GM23338 (cell line): ENCODE measurements around the gene CCDC43. TPM values are rescaled to one million over a fixed set of nuclear protein-coding genes. Genes with fewer than 3 reads are reported as not detected.
A peak's percentile ranks its signal among the peaks of the same experiment; 100 is the strongest.

Experiments used
- ATAC-seq: fragments of 200-7000 bp; cut with Tn5 transposase; 3 replicates; pipeline ENCODE4 v1.9.1; 2020
- DNase-seq: peaks from one replicate; pipeline ENCODE4 v3.0.0-alpha.2; 2015; ENCODE audit warnings: low spot score
- H2AFZ ChIP-seq: fragments of 200-600 bp; sonication (generic); 2 replicates; pipeline ENCODE4 v1.8.0; 2016; ENCODE audit warnings: antibody characterized with exemption, mild to moderate bottlenecking, moderate library complexity
- H3F3A ChIP-seq: fragments of 200-600 bp; sonication (generic); replicated peaks from 2 replicates; pipeline ENCODE4 v1.8.0; 2017; ENCODE audit warnings: antibody characterized with exemption, mixed run types, low read depth
- H3K27ac ChIP-seq: fragments of 200-600 bp; sonication (generic); 2 replicates; pipeline ENCODE4 v1.6.1; 2016; ENCODE audit warnings: low read depth
- H3K27me3 ChIP-seq: fragments of 200-600 bp; sonication (generic); 2 replicates; pipeline ENCODE4 v1.8.0; 2016; ENCODE audit warnings: mild to moderate bottlenecking, mixed run types, moderate library complexity; ENCODE audit not compliant: insufficient read depth
- H3K36me3 ChIP-seq: fragments of 200-600 bp; sonication (generic); 2 replicates; pipeline ENCODE4 v1.8.0; 2016; ENCODE audit warnings: mild to moderate bottlenecking; ENCODE audit not compliant: insufficient read depth
- H3K4me1 ChIP-seq: fragments of 200-600 bp; sonication (generic); 2 replicates; pipeline ENCODE4 v1.8.0; 2016; ENCODE audit warnings: mild to moderate bottlenecking, moderate library complexity; ENCODE audit not compliant: insufficient read depth
- H3K4me2 ChIP-seq: fragments of 200-600 bp; sonication (generic); 2 replicates; pipeline ENCODE4 v1.7.1; 2017; ENCODE audit warnings: mixed run types
- H3K4me3 ChIP-seq: fragments of 200-600 bp; sonication (generic); 2 replicates; pipeline ENCODE4 v1.6.1; 2016; ENCODE audit warnings: mixed run types
- H3K79me2 ChIP-seq: fragments of 200-600 bp; sonication (generic); replicated peaks from 2 replicates; pipeline ENCODE4 v1.8.0; 2017; ENCODE audit warnings: mild to moderate bottlenecking; ENCODE audit not compliant: insufficient read depth
- H3K9me2 ChIP-seq: fragments of 200-600 bp; sonication (generic); 2 replicates; pipeline ENCODE4 v1.8.0; 2017; ENCODE audit not compliant: insufficient read depth
- H4K20me1 ChIP-seq: fragments of 200-600 bp; sonication (generic); replicated peaks from 2 replicates; pipeline ENCODE4 v1.8.0; 2017; ENCODE audit warnings: mild to moderate bottlenecking; ENCODE audit not compliant: insufficient read depth
- H3K27ac Mint-ChIP-seq: 2 replicates; pipeline ENCODE4 v1.8.0; 2020; ENCODE audit warnings: inconsistent platforms, mild to moderate bottlenecking, moderate library complexity, mixed read lengths
- H3K27me3 Mint-ChIP-seq: 3 replicates; pipeline ENCODE4 v1.8.0; 2022; ENCODE audit warnings: low read depth, mild to moderate bottlenecking, moderate library complexity, mixed read lengths, inconsistent platforms; ENCODE audit not compliant: insufficient read depth, poor library complexity
- H3K36me3 Mint-ChIP-seq: 3 replicates; pipeline ENCODE4 v1.8.0; 2021; ENCODE audit warnings: low read depth, mild to moderate bottlenecking, inconsistent platforms, moderate library complexity, mixed read lengths
- H3K4me1 Mint-ChIP-seq: 3 replicates; pipeline ENCODE4 v1.8.0; 2020; ENCODE audit warnings: mild to moderate bottlenecking, inconsistent platforms, mixed read lengths
- H3K4me3 Mint-ChIP-seq: 3 replicates; pipeline ENCODE4 v1.8.0; 2021; ENCODE audit warnings: moderate library complexity, mild to moderate bottlenecking, inconsistent platforms, mixed read lengths
- H3K9me3 Mint-ChIP-seq: 3 replicates; pipeline ENCODE4 v1.8.0; 2020; ENCODE audit warnings: moderate library complexity, mild to moderate bottlenecking, inconsistent platforms, mixed read lengths
- CTCF ChIP-seq, 2 experiments: fragments of 200-600 bp in 1 of 2; sonication (generic) in 1 of 2; conservative IDR thresholded peaks; 2 replicates each; pipeline versions ENCODE4 v1.5.1 to v1.6.1; 2016 to 2017; ENCODE audit warnings: antibody characterized with exemption in 2 of 2, low read depth in 2 of 2, mild to moderate bottlenecking in 2 of 2, moderate library complexity in 1 of 2
- JUNB ChIP-seq: IDR thresholded peaks from one replicate; pipeline ENCODE4 v1.6.1; 2016; ENCODE audit warnings: antibody characterized with exemption; ENCODE audit not compliant: unreplicated experiment
- POLR2AphosphoS5 ChIP-seq: IDR thresholded peaks from 2 replicates; pipeline ENCODE4 v1.6.1; 2016; ENCODE audit warnings: antibody characterized with exemption, low read depth
- REST ChIP-seq: IDR thresholded peaks from one replicate; pipeline ENCODE4 v1.6.1; 2018; ENCODE audit warnings: antibody characterized with exemption; ENCODE audit not compliant: unreplicated experiment
- STAT1 ChIP-seq: IDR thresholded peaks from one replicate; pipeline ENCODE4 v1.6.1; 2016; ENCODE audit warnings: antibody characterized with exemption; ENCODE audit not compliant: unreplicated experiment
- ZNF331 ChIP-seq: fragments of 250-450 bp; sonication (Bioruptor Pico); IDR thresholded peaks from 2 replicates; pipeline ENCODE4 v1.5.0; 2020; ENCODE audit warnings: low read depth, mild to moderate bottlenecking, moderate library complexity
- polyA plus RNA-seq: library from polyadenylated mRNA; unstranded; fragments of >200 nt; fragmentation: Nextera tagmentation; extraction: Ambion mirVana; gene quantifications from 2 replicates; pipeline ENCODE4 v1.2.1, GENCODE V29; 2016
- total RNA-seq: library from RNA; depleted of rRNA; stranded (reverse); fragments of >200 nt; shearing (Covaris generic); gene quantifications from 2 replicates; pipeline ENCODE4 v1.2.3, GENCODE V29; 2014

The CCDC43 gene
- total and polyA plus RNA-seq, 2 experiments from 2014 or later: 29.8 to 55.3 TPM

- peaks cover 11% of the 10 kb centered on the region for H3K4me1 ChIP-seq
- Mint-ChIP-seq H3K4me1 (peaks cover 22% of the 10 kb centered on the region), H3K9me3 (peaks cover 3% of the 10 kb centered on the region; the same call in 1 of the 3 replicates), H3K36me3 (no peaks in the 10 kb centered on the region), H3K27me3 (peaks cover 6% of the 10 kb centered on the region), H3K4me3 (peak overlapping the region; percentile 64), H3K27ac (peak overlapping the region; percentile 90)
- H3K36me3 ChIP-seq: no peaks in the 10 kb centered on the region
- DNase-seq (peak; percentile 82), ATAC-seq (peak; percentile 95)
- H3K4me3 ChIP-seq: peak overlapping the region; percentile 52
- H3K27ac ChIP-seq: peak overlapping the region; percentile 92
- TF ChIP-seq CTCF (conservative IDR thresholded peaks at IDR 0.05; ENCODE audit: low read depth in 2 of 2) (peak in 1 of 2 experiments; percentile 35; a peak in 2 of 4 replicates), POLR2AphosphoS5 (peak; percentile 35), ZNF331 (no peak)
- no peaks in the 10 kb centered on the region for H3K9me2 ChIP-seq
- H3K4me2 ChIP-seq: peak overlapping the region; percentile 75
- no peaks in the 10 kb centered on the region for H3K27me3 ChIP-seq
- H4K20me1 ChIP-seq: no peaks in the 10 kb centered on the region
- H3K79me2 ChIP-seq: no peaks in the 10 kb centered on the region
- H2AFZ ChIP-seq: peak overlapping the region; percentile 95
- H3F3A ChIP-seq: peaks cover 14% of the 10 kb centered on the region
Measured at GRCh38 chr17:44628243-44629188, 61.1 kb downstream of the CCDC43 start.

- Mint-ChIP-seq H3K36me3 (no peaks in the 10 kb centered on the region), H3K27me3 (peaks cover 4% of the 10 kb centered on the region), H3K4me3 (0 out of 3 replicates have a peak overlapping the region, but pooled peaks have one; percentile 10), H3K4me1 (peaks cover 22% of the 10 kb centered on the region), H3K27ac (peak overlapping the region; percentile 90; the same call in 1 of the 2 replicates), H3K9me3 (peaks cover 3% of the 10 kb centered on the region; the same call in 1 of the 3 replicates)
- H3K4me1 ChIP-seq: peaks cover 11% of the 10 kb centered on the region
- ATAC-seq (peak; percentile 12), DNase-seq (no peak)
- no peaks in the 10 kb centered on the region for H3K27me3 ChIP-seq
- H2AFZ ChIP-seq: peak overlapping the region; percentile 95
- H4K20me1 ChIP-seq: no peaks in the 10 kb centered on the region
- H3K27ac ChIP-seq: peak overlapping the region; percentile 92
- peak overlapping the region; percentile 52 for H3K4me3 ChIP-seq
- peaks cover 14% of the 10 kb centered on the region for H3F3A ChIP-seq
- H3K9me2 ChIP-seq: no peaks in the 10 kb centered on the region
- no peak for TF ChIP-seq STAT1
- no peak for TF ChIP-seq REST
- no peak for TF ChIP-seq JUNB
- TF ChIP-seq CTCF (conservative IDR thresholded peaks at IDR 0.05; ENCODE audit: low read depth in 2 of 2): no peak
- no peaks in the 10 kb centered on the region for H3K36me3 ChIP-seq
- H3K4me2 ChIP-seq: peak overlapping the region; percentile 75
- no peaks in the 10 kb centered on the region for H3K79me2 ChIP-seq
Measured at GRCh38 chr17:44627513-44628242, 61.9 kb downstream of the CCDC43 start.
